Raji (cell line): ENCODE results near the gene SLC1A3.
A peak's percentile ranks its signal among the peaks of the same experiment; 100 is the strongest.

Source experiments
- POLR2A ChIP-seq: IDR thresholded peaks from 2 replicates; pipeline ENCODE4 v1.6.1; 2011; ENCODE audit warnings: low read depth, low read length, control low read depth; ENCODE audit not compliant: insufficient read depth

The SLC1A3 gene

DNA sequence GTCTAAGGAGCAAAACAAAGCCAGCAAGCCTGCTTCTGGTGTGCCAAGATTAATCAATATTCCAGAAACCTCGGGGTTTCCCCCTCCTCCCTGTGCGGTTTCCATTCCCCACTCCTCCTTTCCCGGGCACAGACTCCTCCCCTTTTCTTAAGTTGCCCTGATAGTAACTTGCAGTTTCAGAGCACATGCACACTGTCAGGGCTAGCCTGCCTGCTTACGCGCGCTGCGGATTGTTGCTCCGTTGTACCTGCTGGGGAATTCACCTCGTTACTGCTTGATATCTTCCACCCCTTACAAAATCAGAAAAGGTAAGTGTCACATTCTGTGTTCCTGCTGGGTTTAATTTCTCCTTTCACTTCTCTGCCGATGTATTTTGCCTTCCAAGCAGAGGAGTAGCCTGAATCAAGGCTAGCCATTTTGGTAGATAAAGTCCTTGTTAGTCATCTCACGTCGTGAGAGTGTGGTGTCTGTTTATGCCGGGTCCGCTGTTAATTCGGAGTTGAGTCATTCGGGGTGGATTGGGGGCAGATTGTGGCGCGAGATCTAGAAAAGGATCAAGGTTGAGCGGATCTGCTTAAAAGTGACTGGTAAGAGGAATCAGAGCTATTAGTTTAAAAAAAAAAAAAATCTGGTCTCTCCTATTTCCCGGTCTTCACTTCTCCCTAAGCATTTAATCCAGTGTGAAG is at the start of gene SLC1A3:
TSS of gene SLC1A3 (plus strand) at position 179 of the 686 bp plus-strand sequence. CDS start 1,818 bp downstream, outside the sequence.
- TF ChIP-seq POLR2A, result peak; percentile 57

DNA sequence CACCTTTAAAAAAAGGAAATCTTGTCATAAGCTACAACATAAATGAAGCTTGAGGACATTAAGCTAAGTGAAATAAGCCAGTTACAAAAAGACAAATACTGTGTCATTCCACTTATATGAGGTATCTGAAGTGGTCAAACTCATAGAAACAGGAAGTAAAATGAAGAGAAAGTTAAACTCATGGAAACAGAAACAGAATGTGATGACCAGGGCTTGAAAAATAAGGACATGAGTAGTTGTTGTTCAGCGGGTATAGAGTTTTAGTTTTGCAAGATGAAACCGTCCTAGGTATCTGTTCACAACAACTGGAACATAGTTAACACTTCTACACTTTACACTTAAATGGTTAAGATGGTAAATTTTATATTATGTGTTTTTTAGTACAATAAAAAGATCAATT is 47.8 kb upstream of the SLC1A3 start:
- no peak for TF ChIP-seq POLR2A

DNA sequence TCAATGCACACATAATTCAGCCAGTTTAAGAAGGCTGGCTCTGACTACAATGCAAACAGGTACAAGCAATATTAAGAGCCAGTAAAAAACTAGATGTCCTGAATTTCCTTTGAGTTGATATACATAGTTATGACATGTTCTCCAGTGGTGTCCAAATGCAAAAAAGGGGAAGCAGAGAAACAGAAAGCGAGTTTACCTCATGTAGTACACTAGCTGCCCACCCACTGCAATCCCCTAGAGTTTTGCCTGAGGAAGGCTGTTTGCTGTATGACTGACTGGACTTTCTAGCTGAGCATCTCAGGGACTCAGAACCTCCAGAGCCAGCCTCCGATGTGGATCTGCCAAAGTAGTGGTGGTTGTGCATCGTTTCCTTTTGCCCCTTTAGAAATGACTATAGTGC is 44.8 kb upstream of the SLC1A3 start:
- no peak for TF ChIP-seq POLR2A

DNA sequence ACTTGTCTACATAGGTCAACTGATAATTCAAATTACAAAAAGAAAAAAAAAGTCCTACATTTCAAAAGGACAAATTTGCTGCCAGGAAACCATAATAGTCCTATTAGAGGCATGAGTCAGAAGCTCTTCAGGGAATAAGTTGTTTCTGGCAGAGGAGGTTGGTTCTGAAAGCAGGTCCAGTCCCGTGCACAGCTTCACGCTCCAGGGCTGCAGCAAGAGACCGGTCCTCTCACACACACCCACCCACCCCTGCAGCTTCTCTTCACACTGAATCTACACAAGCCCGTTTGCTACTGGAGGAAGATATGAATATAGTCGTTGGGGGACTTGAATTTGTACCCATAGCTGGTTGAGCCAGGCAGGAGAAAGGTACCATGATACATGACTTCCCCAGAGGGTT is 36.9 kb upstream of the SLC1A3 start:
- no peak for TF ChIP-seq POLR2A

DNA sequence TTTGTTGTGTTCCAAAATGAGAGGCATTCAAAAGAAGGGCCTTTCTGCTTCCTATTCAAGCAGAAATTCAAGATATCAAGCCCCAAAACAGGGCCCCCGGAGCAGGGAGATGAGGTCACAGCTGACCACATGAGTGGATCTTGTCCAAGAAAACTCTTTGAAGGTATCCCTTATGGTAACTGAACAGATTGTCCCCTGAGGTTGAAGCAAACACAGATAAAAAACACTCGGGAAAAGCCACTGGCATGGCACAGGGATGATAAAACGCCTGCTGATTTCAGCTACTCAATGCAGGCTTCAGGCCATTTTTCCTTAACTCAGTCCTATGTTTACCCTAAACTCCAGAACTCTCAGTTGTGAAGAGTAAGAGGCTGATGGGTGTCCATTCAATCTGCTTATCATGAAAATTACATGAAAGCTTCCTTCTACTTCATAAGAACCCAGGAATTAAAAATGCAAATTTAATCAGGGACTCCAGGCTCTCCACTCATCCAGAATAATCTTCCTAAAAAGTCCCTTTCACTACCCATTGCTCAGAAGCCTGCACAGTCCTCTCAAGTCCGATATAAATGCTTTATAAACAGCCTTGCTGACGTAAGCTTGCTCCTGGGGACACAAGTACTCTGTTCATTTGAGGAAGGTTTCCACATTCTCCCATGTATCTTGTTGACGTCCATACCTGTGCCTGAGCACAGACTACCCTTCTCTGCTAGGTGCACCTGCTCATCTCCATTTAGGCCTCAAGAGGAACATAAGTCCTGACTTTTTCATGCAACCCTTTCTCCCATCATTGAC is 35.9 kb upstream of the SLC1A3 start:
- TF ChIP-seq POLR2A, result no peak

DNA sequence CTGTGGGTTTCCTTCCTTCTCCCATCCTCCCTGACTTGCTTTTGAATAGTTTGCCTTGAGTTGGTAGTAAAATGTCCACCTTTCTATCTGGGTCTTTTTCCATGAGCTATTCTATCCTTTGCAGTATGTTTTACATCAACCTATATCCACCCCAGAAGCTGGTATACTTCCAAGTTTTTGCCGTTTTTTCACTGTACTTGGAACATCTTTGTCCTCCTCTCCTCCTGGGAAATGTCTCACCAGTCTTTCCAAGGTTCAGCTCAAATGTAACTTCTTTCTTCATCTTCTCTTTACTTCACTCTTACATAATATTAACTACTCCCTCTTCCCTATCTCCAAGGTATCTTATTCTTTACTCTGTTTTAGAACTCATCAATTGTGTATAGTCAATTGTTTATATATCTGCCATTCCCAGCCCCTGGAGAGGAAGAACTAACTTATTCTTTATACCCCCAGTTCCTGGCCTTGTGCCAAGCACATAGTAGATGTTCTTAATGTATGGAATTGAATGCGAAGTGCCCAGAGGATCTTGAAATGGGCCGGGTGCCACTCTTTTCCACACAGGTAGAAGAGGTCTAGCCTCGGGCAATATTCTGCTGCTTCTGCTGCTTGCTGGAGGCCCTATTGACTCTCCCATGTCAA is 34.9 kb upstream of the SLC1A3 start:
- no peak for TF ChIP-seq POLR2A

DNA sequence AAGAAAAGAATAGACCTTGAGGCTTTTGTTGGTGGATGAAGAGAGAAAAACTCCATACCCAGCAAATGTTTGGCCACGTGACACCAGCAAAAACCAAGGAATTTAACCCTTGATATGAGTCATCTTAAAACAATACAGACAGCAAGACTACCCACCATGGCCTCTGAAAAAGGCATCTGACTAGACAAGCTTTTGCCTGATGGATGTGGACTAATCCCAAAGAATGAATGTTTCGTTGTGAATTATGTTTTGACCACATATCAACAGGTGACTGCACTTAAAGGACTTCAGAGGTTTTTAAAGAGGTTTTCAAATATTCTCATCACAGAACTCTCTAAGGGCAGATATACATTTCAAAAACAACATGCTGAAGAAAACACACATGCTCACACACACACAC is 33.0 kb upstream of the SLC1A3 start:
- no peak for TF ChIP-seq POLR2A

DNA sequence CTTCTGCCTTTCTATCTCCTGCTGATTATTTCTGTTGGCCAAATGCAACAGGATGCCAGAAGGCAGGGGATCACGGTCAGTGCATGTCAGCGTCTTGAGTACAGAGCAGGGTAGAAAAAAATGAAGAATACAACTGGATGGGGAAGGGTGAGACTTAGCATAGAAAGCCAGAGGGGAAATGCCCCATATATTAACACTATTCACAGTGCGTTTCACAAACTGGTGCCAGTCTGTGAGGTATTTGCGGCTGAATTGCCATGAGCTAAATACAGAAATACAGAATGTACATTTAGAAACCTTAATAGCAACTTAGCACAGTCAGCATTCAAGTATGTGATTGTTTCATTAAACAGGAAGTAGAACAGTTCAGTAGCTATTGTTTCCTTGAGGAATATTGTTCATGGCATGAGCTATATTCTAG is 31.0 kb upstream of the SLC1A3 start:
- TF ChIP-seq POLR2A, result no peak

DNA sequence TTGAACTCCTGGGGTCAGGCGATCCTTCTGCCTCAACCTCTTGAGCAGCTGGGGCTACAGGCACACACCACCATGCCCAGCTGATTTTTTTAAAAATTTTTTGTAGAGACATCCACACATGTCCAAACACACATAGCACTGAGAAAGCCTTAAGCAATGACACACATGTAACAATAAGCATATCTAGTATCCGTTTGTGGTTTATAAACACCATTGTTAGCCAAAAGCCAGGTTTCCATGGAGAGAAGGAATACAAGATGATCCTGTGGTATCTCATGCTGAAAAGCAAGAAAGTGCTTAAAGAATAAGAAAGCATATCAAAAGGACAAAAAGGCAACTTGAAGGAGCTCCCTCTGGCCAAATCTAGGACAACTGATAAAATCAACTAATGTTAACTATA is 29.7 kb upstream of the SLC1A3 start:
- no peak for TF ChIP-seq POLR2A

DNA sequence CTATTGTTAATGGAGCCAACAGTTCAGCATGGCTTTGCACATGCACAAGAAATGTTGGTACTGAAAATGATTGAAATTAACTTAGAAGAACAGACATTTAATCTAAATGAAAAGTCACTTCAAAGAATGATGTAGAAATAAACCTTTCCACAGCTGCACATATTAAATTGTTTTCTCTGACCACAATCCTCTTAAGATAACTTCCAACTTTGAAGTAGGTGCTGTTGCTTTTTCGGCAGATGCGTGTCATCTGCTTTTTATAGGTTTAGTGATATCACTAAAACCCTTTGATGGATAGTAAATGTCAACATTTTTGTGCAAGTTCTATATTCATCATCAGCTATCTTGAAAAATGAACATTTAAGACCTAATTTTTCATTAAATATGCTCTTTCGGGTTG is 25.3 kb upstream of the SLC1A3 start:
- TF ChIP-seq POLR2A, result no peak

DNA sequence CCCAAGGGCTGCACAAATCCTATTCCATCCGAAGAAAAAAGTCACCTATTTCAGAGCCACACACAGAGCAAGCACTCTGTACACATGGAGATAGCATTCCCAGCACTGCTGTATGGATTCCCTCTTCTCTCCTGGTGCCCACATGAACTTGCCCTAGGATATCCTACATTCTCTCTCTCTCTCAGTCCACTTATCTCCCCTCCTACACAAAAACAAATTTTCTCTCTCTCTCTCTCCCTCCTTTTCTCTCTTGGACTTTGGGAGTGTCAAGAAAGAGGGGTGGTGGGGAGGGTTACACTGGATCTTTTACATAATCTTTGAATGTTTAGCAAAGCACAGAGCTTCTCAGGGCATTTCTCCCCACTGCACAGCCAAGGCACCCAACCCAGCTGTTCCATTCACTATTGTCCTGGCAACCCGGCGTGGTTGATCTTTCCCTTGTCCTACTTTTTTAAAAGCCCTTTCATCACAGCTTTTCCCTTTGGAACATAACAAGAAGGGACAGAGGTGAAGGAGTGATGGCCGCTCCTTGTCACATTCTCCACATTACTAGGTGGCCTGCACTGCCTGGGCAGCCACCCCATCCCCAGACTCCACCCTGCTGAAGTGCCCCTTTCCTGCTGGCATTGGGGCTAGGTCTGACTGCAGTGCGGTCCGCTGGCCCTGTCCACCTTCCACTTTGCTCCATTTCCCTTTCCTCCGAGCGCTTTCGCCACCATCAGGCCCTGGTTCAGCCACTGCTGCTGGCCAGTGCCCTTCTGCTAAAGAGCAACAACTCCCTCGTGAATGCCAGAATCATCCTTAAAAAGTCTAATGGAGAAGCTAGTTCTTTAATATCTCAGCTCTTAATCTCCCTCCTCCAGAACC is 22.2 kb upstream of the SLC1A3 start:
- TF ChIP-seq POLR2A, result no peak

DNA sequence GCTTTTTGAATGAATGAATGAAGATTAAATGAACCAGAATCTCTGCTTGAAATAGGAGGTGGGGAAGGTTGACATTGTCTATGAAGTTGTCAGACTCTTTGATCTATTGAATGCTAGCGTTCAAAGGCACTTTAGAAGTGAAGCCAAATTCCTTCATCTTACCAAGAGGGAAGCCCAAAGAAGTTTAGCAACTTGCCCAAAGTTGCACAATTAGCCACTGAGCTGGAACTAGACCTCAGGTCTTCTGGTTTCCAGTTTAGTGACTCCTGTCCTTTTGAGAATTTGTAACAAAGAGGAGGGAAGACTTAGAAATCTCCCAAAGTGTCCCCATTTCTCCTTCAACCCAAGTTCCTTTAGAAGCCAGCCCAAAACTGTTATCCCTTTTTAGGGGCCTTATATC is 20.7 kb upstream of the SLC1A3 start:
- TF ChIP-seq POLR2A, result no peak

DNA sequence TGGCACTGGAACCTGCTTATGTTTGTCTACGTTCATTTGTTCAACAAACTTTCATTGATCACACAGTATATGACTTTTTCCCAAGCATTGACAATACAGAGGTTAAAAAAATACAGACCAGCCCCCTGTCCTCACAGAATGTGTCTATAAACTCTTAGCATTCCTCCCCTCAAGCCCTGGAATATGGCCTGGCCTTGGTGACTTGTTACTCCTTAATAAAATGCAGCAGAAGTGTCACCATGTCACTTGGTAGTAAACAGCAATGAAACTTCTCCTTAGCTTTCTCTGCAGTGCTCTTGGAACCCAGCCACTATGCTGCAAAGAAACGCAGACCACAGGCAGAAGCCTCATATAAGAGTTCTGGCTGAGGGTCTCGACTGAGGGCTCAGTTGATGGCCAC is 19.1 kb upstream of the SLC1A3 start:
- no peak for TF ChIP-seq POLR2A

DNA sequence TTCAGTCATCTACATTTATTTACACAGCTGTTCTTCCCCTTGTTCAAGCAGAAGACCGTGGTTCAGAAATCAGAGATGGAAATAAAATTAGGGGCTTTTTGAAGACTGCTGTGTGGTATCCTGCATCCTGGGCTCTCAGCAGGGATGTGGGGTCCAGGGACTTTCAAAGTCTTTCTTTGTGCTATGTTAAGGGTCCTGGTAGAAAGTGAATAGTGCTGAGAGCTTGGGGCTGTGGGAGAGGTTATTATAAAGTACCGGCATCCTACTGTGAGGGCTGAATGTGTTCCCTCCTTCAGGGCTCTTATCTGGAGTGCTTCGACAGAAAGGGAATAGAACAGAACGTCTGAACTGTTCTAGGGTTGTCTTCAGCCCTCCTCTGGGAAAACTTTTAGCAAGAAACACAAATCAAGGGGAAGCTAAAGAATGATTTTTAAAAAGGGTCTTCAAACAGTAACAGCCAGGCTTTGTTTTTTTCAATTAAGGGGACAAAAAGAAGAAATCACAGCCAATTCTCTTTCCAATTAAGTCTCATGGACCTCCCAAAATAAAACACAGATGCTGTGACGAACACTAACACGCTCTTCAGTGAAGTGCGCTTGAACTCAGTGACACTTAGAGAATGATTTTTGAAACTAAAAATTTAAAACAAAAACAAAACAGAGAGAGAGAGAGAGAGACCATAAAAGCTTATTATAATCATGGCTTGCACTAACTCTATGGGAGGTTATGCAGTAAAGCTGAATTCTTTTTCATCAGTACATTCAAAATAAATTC is 15.7 kb upstream of the SLC1A3 start:
- TF ChIP-seq POLR2A, result no peak
